Measurements from ENCODE around the gene B9D1.

- no peak for TF ChIP-seq LEF1 (IDR thresholded peaks at IDR 0.05; ENCODE audit: borderline replicate concordance)
- TF ChIP-seq NFRKB (IDR thresholded peaks at IDR 0.05): no peak
- no peak for TF ChIP-seq BHLHE40 (IDR thresholded peaks at IDR 0.05; ENCODE audit: borderline replicate concordance)
- TF ChIP-seq TARDBP (IDR thresholded peaks at IDR 0.05): no peak
- TF ChIP-seq, protein P1, sequence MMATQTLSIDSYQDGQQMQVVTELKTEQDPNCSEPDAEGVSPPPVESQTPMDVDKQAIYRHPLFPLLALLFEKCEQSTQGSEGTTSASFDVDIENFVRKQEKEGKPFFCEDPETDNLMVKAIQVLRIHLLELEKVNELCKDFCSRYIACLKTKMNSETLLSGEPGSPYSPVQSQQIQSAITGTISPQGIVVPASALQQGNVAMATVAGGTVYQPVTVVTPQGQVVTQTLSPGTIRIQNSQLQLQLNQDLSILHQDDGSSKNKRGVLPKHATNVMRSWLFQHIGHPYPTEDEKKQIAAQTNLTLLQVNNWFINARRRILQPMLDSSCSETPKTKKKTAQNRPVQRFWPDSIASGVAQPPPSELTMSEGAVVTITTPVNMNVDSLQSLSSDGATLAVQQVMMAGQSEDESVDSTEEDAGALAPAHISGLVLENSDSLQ (IDR thresholded peaks at IDR 0.05): no peak
- TF ChIP-seq ZNF384 (IDR thresholded peaks at IDR 0.05): no peak
Measured at GRCh38 chr17:19404264-19404663, 41.7 kb upstream of the B9D1 start.
